Bronchial epithelial cell (primary cell): ENCODE data around the gene RMC1. TPM values are rescaled to one million over a fixed set of nuclear protein-coding genes. Genes with fewer than 3 reads are reported as not detected.

Experiments
- DNase-seq: peaks from one replicate; pipeline ENCODE4 v3.0.0-alpha.2; 2010; ENCODE audit warnings: low read depth
- FAIRE-seq: peaks from 2 replicates; lab custom pipeline; 2011; peaks lifted over from hg19 to GRCh38; lab: Jason Lieb, UNC
- H3K27me3 ChIP-seq: 2 replicates; pipeline ENCODE4 v1.5.1; 2011; ENCODE audit warnings: low read length; ENCODE audit not compliant: control insufficient read depth, insufficient read depth
- H3K36me3 ChIP-seq: 2 replicates; pipeline ENCODE4 v1.5.1; 2011; ENCODE audit warnings: low read length; ENCODE audit not compliant: control insufficient read depth, insufficient read depth
- H3K4me3 ChIP-seq: 2 replicates; pipeline ENCODE4 v1.5.1; 2011; ENCODE audit warnings: mild to moderate bottlenecking, low read depth, low read length, control low read depth
- total RNA-seq: library from RNA; depleted of rRNA; stranded (reverse); fragments of >200 nt; gene quantifications from 2 replicates; pipeline ENCODE4 v1.2.1, GENCODE V29; 2014
- TF ChIP-seq, protein P1 (sequence below): IDR thresholded peaks from 2 replicates; pipeline ENCODE4 v1.5.1; 2011; ENCODE audit warnings: mild to moderate bottlenecking, moderate library complexity, low read length, control low read depth, inconsistent platforms; ENCODE audit not compliant: insufficient read depth, severe bottlenecking

The RMC1 gene
- total RNA-seq, 1 donor from 2014 or later, result 27.4 TPM

DNA sequence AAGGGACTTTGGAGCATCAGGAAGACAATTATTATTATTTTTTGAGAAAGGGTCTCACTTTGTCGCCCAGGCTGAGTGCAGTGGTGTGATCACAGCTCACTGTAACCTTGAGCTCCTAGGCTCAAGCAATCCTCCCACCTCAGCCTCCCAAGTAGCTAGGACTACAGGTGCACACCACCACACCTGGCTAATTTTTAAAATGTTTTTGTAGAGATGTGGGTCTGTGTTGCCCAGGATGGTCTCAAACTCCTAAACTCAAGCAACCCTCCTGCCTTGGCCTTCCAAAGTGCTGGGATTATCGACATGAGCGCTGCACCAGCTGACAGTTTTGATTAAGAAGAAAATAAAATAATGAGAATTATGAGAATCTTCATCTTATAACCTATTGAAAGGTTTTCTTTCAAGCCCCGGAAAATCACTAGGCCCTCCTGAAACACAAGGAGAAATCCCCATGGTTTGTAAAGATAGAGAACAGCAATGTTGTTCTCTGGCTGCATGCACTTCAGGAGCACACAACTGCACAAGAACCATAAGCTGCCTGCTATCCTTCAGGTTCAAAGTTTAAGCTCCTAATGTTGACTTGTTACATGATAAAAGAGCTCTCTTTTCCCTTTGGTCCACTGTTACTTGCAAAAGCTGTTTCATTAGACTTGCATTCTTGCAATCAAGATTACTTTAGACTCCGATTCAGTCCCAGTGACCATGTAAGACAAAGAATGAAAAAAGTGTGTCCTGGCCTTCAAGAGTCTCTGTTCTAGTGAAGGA lies 66.2 kb downstream of the RMC1 start:
- TF ChIP-seq, protein P1, sequence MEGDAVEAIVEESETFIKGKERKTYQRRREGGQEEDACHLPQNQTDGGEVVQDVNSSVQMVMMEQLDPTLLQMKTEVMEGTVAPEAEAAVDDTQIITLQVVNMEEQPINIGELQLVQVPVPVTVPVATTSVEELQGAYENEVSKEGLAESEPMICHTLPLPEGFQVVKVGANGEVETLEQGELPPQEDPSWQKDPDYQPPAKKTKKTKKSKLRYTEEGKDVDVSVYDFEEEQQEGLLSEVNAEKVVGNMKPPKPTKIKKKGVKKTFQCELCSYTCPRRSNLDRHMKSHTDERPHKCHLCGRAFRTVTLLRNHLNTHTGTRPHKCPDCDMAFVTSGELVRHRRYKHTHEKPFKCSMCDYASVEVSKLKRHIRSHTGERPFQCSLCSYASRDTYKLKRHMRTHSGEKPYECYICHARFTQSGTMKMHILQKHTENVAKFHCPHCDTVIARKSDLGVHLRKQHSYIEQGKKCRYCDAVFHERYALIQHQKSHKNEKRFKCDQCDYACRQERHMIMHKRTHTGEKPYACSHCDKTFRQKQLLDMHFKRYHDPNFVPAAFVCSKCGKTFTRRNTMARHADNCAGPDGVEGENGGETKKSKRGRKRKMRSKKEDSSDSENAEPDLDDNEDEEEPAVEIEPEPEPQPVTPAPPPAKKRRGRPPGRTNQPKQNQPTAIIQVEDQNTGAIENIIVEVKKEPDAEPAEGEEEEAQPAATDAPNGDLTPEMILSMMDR, result no peak
- FAIRE-seq (no peak), DNase-seq (no peak)
- Histone ChIP-seq H3K4me3 (no peak overlapping the region), H3K36me3 (peaks cover 15% of the 10 kb centered on the region), H3K27me3 (no peaks in the 10 kb centered on the region)

DNA sequence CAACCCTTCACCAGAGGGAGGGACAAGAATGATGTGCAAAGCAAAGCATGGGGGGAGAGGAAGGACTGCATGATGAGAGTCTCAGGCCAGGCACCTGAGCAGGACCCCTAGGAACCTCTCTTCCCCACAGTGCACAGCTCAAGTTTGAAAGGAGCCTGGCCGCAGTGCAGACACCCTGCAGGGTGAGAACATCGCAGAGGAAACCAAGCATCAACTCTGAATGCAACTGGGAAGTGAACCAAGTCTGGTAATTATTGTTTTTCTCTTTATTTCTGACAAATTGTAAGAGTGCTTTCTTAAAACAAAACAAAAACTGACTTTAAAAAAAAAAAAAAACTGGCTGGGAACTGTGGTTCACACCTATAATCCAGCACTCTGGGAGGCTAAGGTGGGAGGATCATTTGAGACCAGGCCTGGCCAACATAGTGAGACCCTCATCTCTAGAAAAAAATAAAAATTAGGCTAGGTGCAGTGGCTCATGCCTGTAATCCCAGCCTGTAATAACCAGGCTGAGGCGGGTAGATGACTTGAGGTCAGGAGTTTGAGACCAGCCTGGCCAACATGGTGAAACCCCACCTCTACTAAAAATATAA lies 67.7 kb downstream of the RMC1 start:
- Histone ChIP-seq H3K4me3 (no peak overlapping the region), H3K27me3 (no peaks in the 10 kb centered on the region), H3K36me3 (peaks cover 15% of the 10 kb centered on the region)
- DNase-seq, result no peak
- TF ChIP-seq, protein P1, result no peak
- no peak for FAIRE-seq

DNA sequence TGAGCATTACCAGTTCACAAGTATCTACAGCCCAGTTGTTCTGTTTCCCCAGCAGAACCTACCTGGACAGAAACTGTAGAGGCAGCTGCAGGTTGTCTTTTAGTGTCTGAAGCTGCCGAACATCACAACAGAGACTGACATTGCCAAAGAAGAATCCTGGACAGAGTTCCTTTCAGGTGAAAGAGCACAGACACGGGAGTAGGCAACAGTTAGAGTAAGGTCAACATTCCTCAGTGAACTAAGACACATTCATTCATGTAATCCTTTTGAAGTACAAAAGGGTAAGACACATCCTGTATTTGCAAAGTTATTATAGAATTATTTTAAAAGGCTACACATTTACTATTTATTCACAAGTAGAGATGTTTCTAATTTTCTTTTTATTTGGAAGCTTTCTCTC lies 68.7 kb downstream of the RMC1 start:
- Histone ChIP-seq H3K27me3 (no peaks in the 10 kb centered on the region), H3K4me3 (no peak overlapping the region), H3K36me3 (peaks cover 17% of the 10 kb centered on the region)
- DNase-seq, result no peak
- FAIRE-seq, result no peak
- TF ChIP-seq, protein P1, result no peak

DNA sequence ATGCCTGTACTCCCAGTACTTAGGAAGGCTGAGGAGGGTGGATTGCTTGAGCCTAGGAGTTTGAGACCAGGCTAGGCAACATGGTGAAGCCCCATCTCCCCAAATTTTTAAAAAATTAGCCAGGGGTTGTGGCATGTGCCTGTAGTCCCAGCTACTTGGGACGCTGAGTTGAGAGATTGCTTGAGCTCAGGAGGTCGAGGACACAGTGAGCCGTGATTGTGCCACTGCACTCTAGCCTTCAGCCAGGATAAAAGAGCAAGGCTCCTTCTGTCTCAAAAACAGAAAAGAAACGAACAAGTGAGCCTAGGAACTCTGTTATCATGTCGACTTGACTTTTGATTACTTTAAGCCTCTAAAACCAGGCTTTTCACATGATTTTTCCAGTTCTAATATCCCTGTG lies 69.3 kb downstream of the RMC1 start:
- Histone ChIP-seq H3K4me3 (no peak overlapping the region), H3K27me3 (no peaks in the 10 kb centered on the region), H3K36me3 (peaks cover 17% of the 10 kb centered on the region)
- no peak for DNase-seq
- TF ChIP-seq, protein P1, result no peak
- no peak for FAIRE-seq

DNA sequence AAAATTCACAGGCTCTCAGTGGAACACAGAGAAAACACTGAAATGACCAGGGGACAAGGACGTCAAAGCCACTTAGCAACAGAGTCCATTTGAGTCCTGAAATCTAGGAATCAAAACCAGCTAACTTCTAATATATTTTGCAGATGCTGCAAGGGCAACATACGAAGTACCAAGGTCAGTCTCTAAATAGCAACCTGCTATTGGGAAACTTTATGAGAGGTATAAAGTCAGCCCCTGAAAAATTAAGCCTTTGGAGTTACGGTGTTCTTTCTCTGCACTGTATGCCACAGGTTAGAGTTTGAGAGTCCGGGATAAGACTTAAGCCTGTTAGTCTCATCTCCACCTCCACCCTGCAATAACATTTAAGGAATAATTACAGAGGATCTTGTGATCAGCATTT lies 69.7 kb downstream of the RMC1 start:
- TF ChIP-seq, protein P1, result no peak
- no peak overlapping the region for H3K4me3 ChIP-seq
- DNase-seq (no peak), FAIRE-seq (no peak)
- peaks cover 18% of the 10 kb centered on the region for H3K36me3 ChIP-seq
- H3K27me3 ChIP-seq, result no peaks in the 10 kb centered on the region
